ENCODE data around the gene PADI3. TPM values are rescaled to one million over a fixed set of nuclear protein-coding genes. Genes with fewer than 3 reads are reported as not detected.

Gene PADI3
- total RNA-seq, 1 experiment from 2014 or later: 1.2 TPM

GRCh38 chr1:17210176-17210575 lies 38.7 kb upstream of the PADI3 start:
- no peak for DNase-seq
- no peak overlapping the region for H3K4me3 ChIP-seq (ENCODE audit: insufficient read depth, low read depth, low read length)

DNA sequence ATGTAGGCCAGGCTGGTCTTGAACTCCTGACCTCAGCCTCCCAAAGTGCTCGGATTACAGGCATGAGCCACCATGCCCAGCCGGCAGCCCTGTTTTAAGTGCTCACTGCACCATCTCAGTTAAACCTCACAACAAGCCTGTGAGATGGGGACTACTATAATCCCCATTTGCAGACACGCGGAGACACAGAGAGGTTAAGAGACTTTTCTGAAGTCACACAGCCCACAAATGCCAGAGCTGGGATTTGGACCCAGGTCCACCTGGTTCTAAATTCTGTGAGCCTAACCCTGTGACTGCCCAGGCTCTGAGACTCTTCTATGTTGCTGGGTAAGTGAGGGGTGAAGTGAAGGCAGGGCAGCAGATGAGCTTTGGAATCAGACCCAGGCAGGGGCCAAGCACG lies 37.5 kb upstream of the PADI3 start:
- Histone ChIP-seq H3K36me3 (replicated peaks; ENCODE audit: control insufficient read depth, insufficient read depth, low read length) (no peaks in the 10 kb centered on the region), H3K4me3 (ENCODE audit: insufficient read depth, low read depth, low read length) (no peak overlapping the region), H3K27me3 (ENCODE audit: control insufficient read depth, insufficient read depth, low read length) (no peaks in the 10 kb centered on the region)
- DNase-seq: no peak

More at GRCh38 chr1:17210176-17210575, 38.7 kb upstream of the PADI3 start:
- Histone ChIP-seq H3K27me3 (ENCODE audit: control insufficient read depth, insufficient read depth, low read length) (no peaks in the 10 kb centered on the region), H3K36me3 (replicated peaks; ENCODE audit: control insufficient read depth, insufficient read depth, low read length) (no peaks in the 10 kb centered on the region)

DNA sequence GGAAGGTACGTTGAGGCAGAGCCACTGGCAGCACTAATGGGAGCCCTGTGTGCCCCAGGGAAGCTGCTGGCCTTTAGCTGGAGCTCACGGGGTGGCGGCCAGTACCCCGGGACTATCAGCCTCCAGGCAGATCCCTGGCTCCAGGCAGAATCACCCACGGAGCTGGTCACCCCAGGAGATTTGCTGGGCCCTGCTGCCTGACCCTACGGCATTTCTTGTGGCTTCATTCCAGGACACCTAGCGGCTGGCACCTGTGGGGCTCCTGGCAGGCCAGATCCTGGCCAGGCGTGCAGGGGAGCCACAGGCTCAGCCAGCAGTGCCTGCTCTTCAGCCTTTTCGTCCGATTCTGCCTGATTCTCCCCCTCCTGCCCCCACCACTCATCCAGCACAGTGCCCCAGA lies 36.9 kb upstream of the PADI3 start:
- Histone ChIP-seq H3K4me3 (ENCODE audit: insufficient read depth, low read depth, low read length) (no peak overlapping the region), H3K36me3 (replicated peaks; ENCODE audit: control insufficient read depth, insufficient read depth, low read length) (no peaks in the 10 kb centered on the region), H3K27me3 (ENCODE audit: control insufficient read depth, insufficient read depth, low read length) (no peaks in the 10 kb centered on the region)
- no peak for DNase-seq

- DNase-seq: peak; percentile 74
- H3K27me3 ChIP-seq (ENCODE audit: control insufficient read depth, insufficient read depth, low read length): no peaks in the 10 kb centered on the region
Observed at GRCh38 chr1:17212487-17213121, 36.3 kb upstream of the PADI3 start.

GRCh38 chr1:17213148-17213781 lies 35.6 kb upstream of the PADI3 start:
- Histone ChIP-seq H3K27me3 (ENCODE audit: control insufficient read depth, insufficient read depth, low read length) (no peaks in the 10 kb centered on the region), H3K4me3 (ENCODE audit: insufficient read depth, low read depth, low read length) (no peak overlapping the region), H3K36me3 (replicated peaks; ENCODE audit: control insufficient read depth, insufficient read depth, low read length) (no peaks in the 10 kb centered on the region)
- no peak for DNase-seq

More at GRCh38 chr1:17212487-17213121, 36.3 kb upstream of the PADI3 start:
- no peaks in the 10 kb centered on the region for H3K36me3 ChIP-seq (replicated peaks; ENCODE audit: control insufficient read depth, insufficient read depth, low read length)
- H3K4me3 ChIP-seq (ENCODE audit: insufficient read depth, low read depth, low read length): no peak overlapping the region

GRCh38 chr1:17213782-17214148 lies 35.1 kb upstream of the PADI3 start:
- DNase-seq: no peak
- peaks cover 1% of the 10 kb centered on the region; the same call in 1 of the 2 replicates for H3K27me3 ChIP-seq (ENCODE audit: control insufficient read depth, insufficient read depth, low read length)
- no peaks in the 10 kb centered on the region for H3K36me3 ChIP-seq (replicated peaks; ENCODE audit: control insufficient read depth, insufficient read depth, low read length)
- H3K4me3 ChIP-seq (ENCODE audit: insufficient read depth, low read depth, low read length): no peak overlapping the region

GRCh38 chr1:17214876-17215544 lies 33.9 kb upstream of the PADI3 start:
- H3K4me3 ChIP-seq (ENCODE audit: insufficient read depth, low read depth, low read length): no peak overlapping the region

GRCh38 chr1:17215545-17215890 lies 33.4 kb upstream of the PADI3 start:
- H3K36me3 ChIP-seq (replicated peaks; ENCODE audit: control insufficient read depth, insufficient read depth, low read length): no peaks in the 10 kb centered on the region

More at GRCh38 chr1:17214876-17215544, 33.9 kb upstream of the PADI3 start:
- no peaks in the 10 kb centered on the region for H3K36me3 ChIP-seq (replicated peaks; ENCODE audit: control insufficient read depth, insufficient read depth, low read length)
- peaks cover 1% of the 10 kb centered on the region for H3K27me3 ChIP-seq (ENCODE audit: control insufficient read depth, insufficient read depth, low read length)
- peak; percentile 81 for DNase-seq

GRCh38 chr1:17216078-17216477 lies 32.8 kb upstream of the PADI3 start:
- DNase-seq: no peak
- peaks cover 1% of the 10 kb centered on the region for H3K27me3 ChIP-seq (ENCODE audit: control insufficient read depth, insufficient read depth, low read length)
- no peak overlapping the region for H3K4me3 ChIP-seq (ENCODE audit: insufficient read depth, low read depth, low read length)
- no peaks in the 10 kb centered on the region for H3K36me3 ChIP-seq (replicated peaks; ENCODE audit: control insufficient read depth, insufficient read depth, low read length)

More at GRCh38 chr1:17215545-17215890, 33.4 kb upstream of the PADI3 start:
- no peak for DNase-seq
- Histone ChIP-seq H3K4me3 (ENCODE audit: insufficient read depth, low read depth, low read length) (no peak overlapping the region), H3K27me3 (ENCODE audit: control insufficient read depth, insufficient read depth, low read length) (peaks cover 1% of the 10 kb centered on the region)

- Histone ChIP-seq H3K36me3 (replicated peaks; ENCODE audit: control insufficient read depth, insufficient read depth, low read length) (no peaks in the 10 kb centered on the region), H3K4me3 (ENCODE audit: insufficient read depth, low read depth, low read length) (no peak overlapping the region), H3K27me3 (ENCODE audit: control insufficient read depth, insufficient read depth, low read length) (peaks cover 1% of the 10 kb centered on the region)
- DNase-seq: no peak
Observed at GRCh38 chr1:17217607-17218006, 31.3 kb upstream of the PADI3 start.

DNA sequence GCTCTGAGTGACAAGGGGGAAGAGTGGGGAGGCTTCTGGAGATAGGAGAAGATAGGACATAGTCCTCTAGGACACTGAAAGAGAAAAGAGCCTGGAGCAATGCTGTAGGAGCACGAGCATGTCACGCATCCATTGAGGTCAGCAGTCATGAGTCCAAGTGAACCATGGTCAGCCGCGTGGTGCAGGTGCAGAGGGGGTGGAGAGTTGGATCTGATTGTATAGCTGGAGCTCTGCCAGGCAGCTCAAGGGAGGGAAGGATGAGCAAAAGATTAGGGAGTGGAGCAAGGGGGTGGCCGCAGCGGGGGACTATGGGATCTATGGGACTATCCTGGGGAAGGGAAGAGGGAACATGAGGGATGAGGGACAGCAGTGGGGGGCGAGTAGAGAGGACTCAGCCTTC lies 30.0 kb upstream of the PADI3 start:
- no peak overlapping the region for H3K4me3 ChIP-seq (ENCODE audit: insufficient read depth, low read depth, low read length)
- no peak for DNase-seq
- H3K27me3 ChIP-seq (ENCODE audit: control insufficient read depth, insufficient read depth, low read length): peaks cover 1% of the 10 kb centered on the region
- no peaks in the 10 kb centered on the region for H3K36me3 ChIP-seq (replicated peaks; ENCODE audit: control insufficient read depth, insufficient read depth, low read length)

DNA sequence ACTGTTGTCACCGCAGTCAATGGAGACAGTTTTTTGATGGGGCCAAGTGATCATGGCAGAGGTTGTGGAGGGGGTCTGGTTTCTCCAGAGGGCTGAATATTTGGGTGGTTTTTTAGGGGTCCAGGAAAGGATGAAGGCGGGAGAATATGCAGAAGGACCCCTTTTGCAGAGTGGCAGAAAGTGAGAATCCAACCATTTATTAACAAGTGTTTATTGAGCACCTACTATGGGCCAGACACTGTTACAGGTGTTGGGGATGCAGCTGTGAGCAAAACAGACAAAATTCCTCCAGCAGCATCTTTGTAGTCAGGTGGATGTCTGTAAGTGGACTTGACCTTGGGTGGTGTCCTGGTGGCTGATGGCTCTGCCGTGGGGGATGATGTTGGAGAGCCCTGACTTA lies 28.6 kb upstream of the PADI3 start:
- no peak for DNase-seq
- Histone ChIP-seq H3K36me3 (replicated peaks; ENCODE audit: control insufficient read depth, insufficient read depth, low read length) (no peaks in the 10 kb centered on the region), H3K4me3 (ENCODE audit: insufficient read depth, low read depth, low read length) (no peak overlapping the region), H3K27me3 (ENCODE audit: control insufficient read depth, insufficient read depth, low read length) (peaks cover 1% of the 10 kb centered on the region)

- H3K4me3 ChIP-seq (ENCODE audit: insufficient read depth, low read depth, low read length): no peak overlapping the region
- no peak for DNase-seq
- H3K27me3 ChIP-seq (ENCODE audit: control insufficient read depth, insufficient read depth, low read length): peaks cover 1% of the 10 kb centered on the region
- no peaks in the 10 kb centered on the region for H3K36me3 ChIP-seq (replicated peaks; ENCODE audit: control insufficient read depth, insufficient read depth, low read length)
Observed at GRCh38 chr1:17222557-17222956, 26.3 kb upstream of the PADI3 start.

DNA sequence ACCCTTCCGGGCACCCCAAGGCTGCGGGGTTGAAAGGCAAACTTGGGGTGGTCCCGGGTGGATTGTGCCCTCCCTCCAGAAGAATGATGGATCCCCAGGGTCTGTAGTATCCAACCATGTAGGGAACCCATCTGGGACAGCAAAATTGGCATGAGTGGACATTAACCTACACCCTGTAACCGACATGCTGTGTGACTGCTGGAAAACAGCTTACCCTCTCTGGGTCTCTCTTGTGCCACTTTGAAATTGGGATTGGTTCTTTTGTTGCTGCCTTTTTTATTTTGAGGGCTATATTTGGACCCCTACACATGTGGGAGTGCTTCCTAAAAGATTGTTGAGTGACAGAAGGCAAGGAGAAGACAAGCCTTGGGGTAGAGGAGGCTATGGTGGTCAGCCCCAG lies 24.5 kb upstream of the PADI3 start:
- Histone ChIP-seq H3K4me3 (ENCODE audit: insufficient read depth, low read depth, low read length) (no peak overlapping the region), H3K27me3 (ENCODE audit: control insufficient read depth, insufficient read depth, low read length) (no peaks in the 10 kb centered on the region; the same call in 1 of the 2 replicates), H3K36me3 (replicated peaks; ENCODE audit: control insufficient read depth, insufficient read depth, low read length) (no peaks in the 10 kb centered on the region)
- DNase-seq: no peak

DNA sequence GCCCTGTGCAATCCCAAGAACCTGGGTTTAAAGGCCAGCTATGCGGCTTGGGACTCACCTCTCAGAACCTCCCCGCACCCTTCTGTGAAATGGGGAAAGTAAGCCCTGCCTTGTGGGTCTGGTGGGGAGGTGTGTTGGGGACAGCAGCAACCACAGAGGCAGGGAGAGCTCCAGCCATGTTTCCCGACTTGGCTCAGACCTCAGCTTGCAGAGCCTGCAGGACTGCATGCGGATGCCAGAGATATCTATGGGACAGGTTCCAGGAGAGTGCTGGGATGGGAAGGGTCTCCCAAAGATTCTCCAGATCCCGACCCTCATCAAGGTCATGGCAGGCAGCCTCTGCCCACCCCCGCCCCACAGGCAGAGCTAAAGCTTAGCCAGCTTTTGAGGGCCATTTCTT lies 23.8 kb upstream of the PADI3 start:
- no peak for DNase-seq
- H3K36me3 ChIP-seq (replicated peaks; ENCODE audit: control insufficient read depth, insufficient read depth, low read length): no peaks in the 10 kb centered on the region
- no peaks in the 10 kb centered on the region; the same call in 1 of the 2 replicates for H3K27me3 ChIP-seq (ENCODE audit: control insufficient read depth, insufficient read depth, low read length)
- no peak overlapping the region for H3K4me3 ChIP-seq (ENCODE audit: insufficient read depth, low read depth, low read length)
